GM18868 (cell line): ENCODE results near the gene IFNK.

Experiments used
- ATAC-seq: cut with Tn5 transposase; IDR thresholded peaks from one replicate; pipeline ENCODE4 v1.9.1; 2021; ENCODE audit warnings: mild to moderate bottlenecking, moderate library complexity; ENCODE audit not compliant: unreplicated experiment

IFNK gene

DNA sequence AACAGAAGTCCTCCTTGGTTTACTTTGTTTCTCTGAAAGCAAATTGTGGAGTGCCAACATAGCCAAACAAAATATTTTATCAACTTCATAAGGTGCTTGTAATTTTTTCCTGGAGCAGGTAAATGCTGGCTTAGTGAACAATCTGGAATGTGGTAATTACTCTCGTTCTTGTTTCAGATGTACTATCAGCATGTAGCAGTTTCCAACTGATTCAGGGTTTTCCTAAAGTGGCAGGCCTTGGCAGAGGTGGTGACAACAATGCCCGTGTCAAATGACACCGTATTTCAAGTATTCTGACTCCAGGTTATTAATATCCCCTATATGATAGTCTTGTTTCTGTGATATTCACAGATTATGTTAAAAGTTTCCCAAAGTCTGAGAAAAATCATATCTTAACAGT is 48.0 kb downstream of the IFNK start:
- no peak for ATAC-seq

DNA sequence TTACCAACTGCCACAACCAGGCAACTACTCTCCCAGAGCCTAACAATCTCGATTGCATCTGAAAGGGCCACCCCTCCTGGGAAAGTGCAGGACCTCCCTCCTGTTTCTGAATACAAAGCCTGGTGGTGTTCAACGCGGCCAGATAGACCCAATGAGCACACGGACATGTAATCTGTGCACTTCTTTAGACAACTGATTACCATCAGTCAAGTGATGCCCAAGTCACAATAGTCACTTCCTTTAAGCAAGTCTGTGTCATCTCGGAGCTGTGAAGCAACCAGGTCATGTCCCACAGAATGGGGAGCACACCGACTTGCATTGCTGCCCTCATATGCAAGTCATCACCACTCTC is 48.5 kb downstream of the IFNK start:
- ATAC-seq = peak; percentile 48

DNA sequence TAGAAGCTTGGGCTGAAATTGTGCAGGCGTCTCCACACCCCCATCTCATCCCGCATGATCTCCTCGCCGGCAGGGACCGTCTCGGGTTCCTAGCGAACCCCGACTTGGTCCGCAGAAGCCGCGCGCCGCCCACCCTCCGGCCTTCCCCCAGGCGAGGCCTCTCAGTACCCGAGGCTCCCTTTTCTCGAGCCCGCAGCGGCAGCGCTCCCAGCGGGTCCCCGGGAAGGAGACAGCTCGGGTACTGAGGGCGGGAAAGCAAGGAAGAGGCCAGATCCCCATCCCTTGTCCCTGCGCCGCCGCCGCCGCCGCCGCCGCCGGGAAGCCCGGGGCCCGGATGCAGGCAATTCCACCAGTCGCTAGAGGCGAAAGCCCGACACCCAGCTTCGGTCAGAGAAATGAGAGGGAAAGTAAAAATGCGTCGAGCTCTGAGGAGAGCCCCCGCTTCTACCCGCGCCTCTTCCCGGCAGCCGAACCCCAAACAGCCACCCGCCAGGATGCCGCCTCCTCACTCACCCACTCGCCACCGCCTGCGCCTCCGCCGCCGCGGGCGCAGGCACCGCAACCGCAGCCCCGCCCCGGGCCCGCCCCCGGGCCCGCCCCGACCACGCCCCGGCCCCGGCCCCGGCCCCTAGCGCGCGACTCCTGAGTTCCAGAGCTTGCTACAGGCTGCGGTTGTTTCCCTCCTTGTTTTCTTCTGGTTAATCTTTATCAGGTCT is 49.0 kb downstream of the IFNK start, which contains the start of gene C9orf72:
Gene C9orf72 (minus strand): TSS at position 564 of the 716 bp plus-strand sequence. CDS start 6,361 bp downstream, outside the sequence.
- ATAC-seq = peak; percentile 60

DNA sequence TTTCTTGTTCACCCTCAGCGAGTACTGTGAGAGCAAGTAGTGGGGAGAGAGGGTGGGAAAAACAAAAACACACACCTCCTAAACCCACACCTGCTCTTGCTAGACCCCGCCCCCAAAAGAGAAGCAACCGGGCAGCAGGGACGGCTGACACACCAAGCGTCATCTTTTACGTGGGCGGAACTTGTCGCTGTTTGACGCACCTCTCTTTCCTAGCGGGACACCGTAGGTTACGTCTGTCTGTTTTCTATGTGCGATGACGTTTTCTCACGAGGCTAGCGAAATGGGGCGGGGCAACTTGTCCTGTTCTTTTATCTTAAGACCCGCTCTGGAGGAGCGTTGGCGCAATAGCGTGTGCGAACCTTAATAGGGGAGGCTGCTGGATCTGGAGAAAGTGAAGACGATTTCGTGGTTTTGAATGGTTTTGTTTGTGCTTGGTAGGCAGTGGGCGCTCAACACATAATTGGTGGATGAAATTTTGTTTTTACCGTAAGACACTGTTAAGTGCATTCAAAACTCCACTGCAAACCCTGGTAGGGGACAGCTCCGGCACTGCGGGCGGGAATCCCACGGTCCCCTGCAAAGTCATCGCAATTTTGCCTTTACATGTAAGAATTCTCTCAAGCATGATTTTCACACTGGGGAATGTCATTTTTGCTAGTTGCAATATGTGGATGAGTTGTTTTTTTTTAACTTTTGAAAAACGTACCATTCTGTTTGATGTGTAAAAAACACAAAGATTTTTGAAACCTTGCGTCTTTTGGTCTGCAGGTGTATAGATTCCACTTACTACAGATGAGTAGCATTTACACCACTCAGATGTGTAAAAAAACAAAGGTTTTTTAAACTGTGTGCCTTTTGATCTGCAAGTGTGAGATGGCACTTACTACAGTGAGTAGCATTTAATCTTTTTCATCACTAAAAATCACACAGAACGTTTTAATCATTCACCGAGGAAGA is 49.8 kb downstream of the IFNK start:
- ATAC-seq = peak; percentile 79
